Transverse colon (tissue), 4 donors: ENCODE measurements around the gene MGMT. TPM values are rescaled to one million over a fixed set of nuclear protein-coding genes. Genes with fewer than 3 reads are reported as not detected.

ENCODE experiments used
- DNase-seq: peaks from one replicate; pipeline ENCODE4 v3.0.0-alpha.2; 2019
- H3K27ac ChIP-seq, 4 donors: fragments of 200-600 bp; sonication (generic); 2 replicates each; pipeline ENCODE4 v1.5.1; 2016 to 2018; ENCODE audit warnings: inconsistent platforms in 4 of 4
- H3K27me3 ChIP-seq: fragments of 200-600 bp; sonication (generic); 2 replicates; pipeline ENCODE4 v1.5.1; 2017; ENCODE audit warnings: inconsistent platforms
- H3K36me3 ChIP-seq, 4 donors: fragments of 200-600 bp; sonication (generic); 2 replicates each; pipeline ENCODE4 v1.5.1; 2017 to 2019; ENCODE audit warnings: inconsistent platforms in 4 of 4
- H3K4me1 ChIP-seq, 4 donors: fragments of 200-600 bp; sonication (generic); 2 replicates each; pipeline ENCODE4 v1.5.1; 2017 to 2020; ENCODE audit warnings: inconsistent platforms in 4 of 4
- H3K4me3 ChIP-seq, 4 donors: fragments of 200-600 bp; sonication (generic); 1 replicate in 1 of 4; 2 replicates in 3 of 4; pipeline versions ENCODE4 v1.5.1 to v1.6.1; 2017 to 2019; ENCODE audit warnings: inconsistent platforms in 4 of 4
- H3K9me3 ChIP-seq, 2 donors: fragments of 200-600 bp; sonication (generic); 2 replicates each; pipeline ENCODE4 v1.5.1; 2017 to 2019; ENCODE audit warnings: inconsistent platforms in 2 of 2
- EP300 ChIP-seq: sonication (generic); formaldehyde crosslinking; IDR thresholded peaks from one replicate; pipeline ENCODE4 v1.6.1; 2017; ENCODE audit warnings: antibody characterized with exemption, low read depth
- POLR2A ChIP-seq: fragments of 450-650 bp; IDR thresholded peaks from one replicate; pipeline ENCODE4 v1.6.1; 2016; ENCODE audit warnings: antibody characterized with exemption, mild to moderate bottlenecking, moderate library complexity
- POLR2AphosphoS5 ChIP-seq, 3 donors: sonication (generic); formaldehyde crosslinking; IDR thresholded peaks; one replicate each; pipeline ENCODE4 v1.6.1; 2016; ENCODE audit warnings: antibody characterized with exemption in 3 of 3
- WGBS, 2 donors: methylation state at CpG; one replicate each; pipeline ENCODE4 v1.1.5; 2018; ENCODE audit warnings: low coverage in 1 of 2; 5-methylcytosine and 5-hydroxymethylcytosine counted together
- in situ Hi-C, 4 donors: fragments of 200-750 bp; cut with MboI; loops; one replicate each; pipeline versions ENCODE4 v1.15.0 to v1.15.1; 2017; ENCODE audit warnings: low sequenced_read_pairs in 3 of 4, low pct_ligation_motif_present in 1 of 4, low pct_unique_long_range_greater_than_20kb in 1 of 4
- intact Hi-C: fragments of 100-400 bp; cut with DNase I; formaldehyde crosslinking; loops from one replicate; pipeline ENCODE4 v1.15.1; 2023; ENCODE audit warnings: low total_unique reads
- total RNA-seq, 4 donors: library from RNA; depleted of rRNA; stranded (reverse); fragments of >200 nt; gene quantifications; one replicate each; pipeline ENCODE4 v1.1.0, GENCODE V29; 2016
- TF ChIP-seq, protein P1 (sequence below), 5 experiments: fragments of 200-600 bp in 3 of 5; fragments of 450-650 bp in 2 of 5; sonication (generic) in 3 of 5; IDR thresholded peaks; 1 replicate in 2 of 5; 2 replicates in 3 of 5; pipeline ENCODE4 v1.5.1; 2016 to 2017; ENCODE audit warnings: antibody characterized with exemption in 5 of 5, inconsistent platforms in 3 of 5, mild to moderate bottlenecking in 2 of 5, moderate library complexity in 1 of 5

MGMT gene
- total RNA-seq, 4 donors from 2014 or later = 6.6 to 28.9 (median 14.0) TPM

- TF ChIP-seq POLR2A = no peak
- TF ChIP-seq, protein P1, sequence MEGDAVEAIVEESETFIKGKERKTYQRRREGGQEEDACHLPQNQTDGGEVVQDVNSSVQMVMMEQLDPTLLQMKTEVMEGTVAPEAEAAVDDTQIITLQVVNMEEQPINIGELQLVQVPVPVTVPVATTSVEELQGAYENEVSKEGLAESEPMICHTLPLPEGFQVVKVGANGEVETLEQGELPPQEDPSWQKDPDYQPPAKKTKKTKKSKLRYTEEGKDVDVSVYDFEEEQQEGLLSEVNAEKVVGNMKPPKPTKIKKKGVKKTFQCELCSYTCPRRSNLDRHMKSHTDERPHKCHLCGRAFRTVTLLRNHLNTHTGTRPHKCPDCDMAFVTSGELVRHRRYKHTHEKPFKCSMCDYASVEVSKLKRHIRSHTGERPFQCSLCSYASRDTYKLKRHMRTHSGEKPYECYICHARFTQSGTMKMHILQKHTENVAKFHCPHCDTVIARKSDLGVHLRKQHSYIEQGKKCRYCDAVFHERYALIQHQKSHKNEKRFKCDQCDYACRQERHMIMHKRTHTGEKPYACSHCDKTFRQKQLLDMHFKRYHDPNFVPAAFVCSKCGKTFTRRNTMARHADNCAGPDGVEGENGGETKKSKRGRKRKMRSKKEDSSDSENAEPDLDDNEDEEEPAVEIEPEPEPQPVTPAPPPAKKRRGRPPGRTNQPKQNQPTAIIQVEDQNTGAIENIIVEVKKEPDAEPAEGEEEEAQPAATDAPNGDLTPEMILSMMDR (IDR thresholded peaks at IDR 0.05) = no peak
- no peak for TF ChIP-seq POLR2AphosphoS5 (IDR thresholded peaks at IDR 0.05)
- no peak for TF ChIP-seq EP300
- Histone ChIP-seq H3K27me3 (no peaks in the 10 kb centered on the region), H3K36me3 (no peaks in the 10 kb centered on the region), H3K27ac (no peak overlapping the region), H3K4me1 (no peaks in the 10 kb centered on the region), H3K9me3 (no peaks in the 10 kb centered on the region), H3K4me3 (no peak overlapping the region)
- intact Hi-C loops = no loop called here
- WGBS, 2 donors = 90 to 95% methylated on average over 6 to 19 of the region's 19 CpGs
- DNase-seq = no peak
- in situ Hi-C loops = no loop called here
Measured at GRCh38 chr10:129564923-129565322, 97.9 kb downstream of the MGMT start.

GRCh38 chr10:129568583-129569344, 101.7 kb downstream of the MGMT start:
- Histone ChIP-seq H3K27ac (no peak overlapping the region), H3K27me3 (no peaks in the 10 kb centered on the region), H3K36me3 (no peaks in the 10 kb centered on the region), H3K9me3 (no peaks in the 10 kb centered on the region), H3K4me3 (no peak overlapping the region), H3K4me1 (no peaks in the 10 kb centered on the region)
- in situ Hi-C loops = no loop called here
- TF ChIP-seq POLR2A (no peak), POLR2AphosphoS5 (IDR thresholded peaks at IDR 0.05) (no peak), EP300 (no peak)
- TF ChIP-seq, protein P1 (IDR thresholded peaks at IDR 0.05) = no peak
- 83 to 100% methylated on average over 2 to 16 of the region's 16 CpGs for WGBS, 2 donors
- intact Hi-C loops = no loop called here
- DNase-seq = no peak

GRCh38 chr10:129570185-129570584, 103.1 kb downstream of the MGMT start:
- no peaks in the 10 kb centered on the region for H3K4me1 ChIP-seq
- no peaks in the 10 kb centered on the region for H3K27me3 ChIP-seq
- H3K36me3 ChIP-seq = no peaks in the 10 kb centered on the region
- intact Hi-C loops (no loop called here), in situ Hi-C loops (no loop called here)
- WGBS, 2 donors = 80 to 93% methylated on average over 1 to 11 of the region's 11 CpGs
- H3K9me3 ChIP-seq = no peaks in the 10 kb centered on the region
- H3K27ac ChIP-seq = no peak overlapping the region
- TF ChIP-seq EP300 = no peak
- no peak for TF ChIP-seq POLR2A
- TF ChIP-seq, protein P1 (IDR thresholded peaks at IDR 0.05) = no peak
- no peak for TF ChIP-seq POLR2AphosphoS5 (IDR thresholded peaks at IDR 0.05)
- no peak for DNase-seq
- no peak overlapping the region for H3K4me3 ChIP-seq

- H3K9me3 ChIP-seq = no peaks in the 10 kb centered on the region
Measured at GRCh38 chr10:129579228-129579627, 112.2 kb downstream of the MGMT start.

More at GRCh38 chr10:129579228-129579627, 112.2 kb downstream of the MGMT start:
- intact Hi-C loops (no loop called here), in situ Hi-C loops (no loop called here)
- Histone ChIP-seq H3K36me3 (no peaks in the 10 kb centered on the region), H3K4me3 (no peak overlapping the region), H3K4me1 (no peaks in the 10 kb centered on the region), H3K27me3 (no peaks in the 10 kb centered on the region), H3K27ac (no peak overlapping the region)
- no peak for TF ChIP-seq POLR2A
- no peak for TF ChIP-seq EP300
- TF ChIP-seq POLR2AphosphoS5 (IDR thresholded peaks at IDR 0.05) = no peak
- TF ChIP-seq, protein P1 (IDR thresholded peaks at IDR 0.05) = no peak
- no peak for DNase-seq
- WGBS, 2 donors = 86 to 96% methylated on average over 5 to 12 of the region's 12 CpGs
